ENCODE measurements around the gene PRKG1. TPM values are rescaled to one million over a fixed set of nuclear protein-coding genes. Genes with fewer than 3 reads are reported as not detected.

The PRKG1 gene
- total and polyA plus RNA-seq, 2 of the 4 experiments (the other 2 are of a cell fraction): 3.5 to 18.3 TPM

DNA sequence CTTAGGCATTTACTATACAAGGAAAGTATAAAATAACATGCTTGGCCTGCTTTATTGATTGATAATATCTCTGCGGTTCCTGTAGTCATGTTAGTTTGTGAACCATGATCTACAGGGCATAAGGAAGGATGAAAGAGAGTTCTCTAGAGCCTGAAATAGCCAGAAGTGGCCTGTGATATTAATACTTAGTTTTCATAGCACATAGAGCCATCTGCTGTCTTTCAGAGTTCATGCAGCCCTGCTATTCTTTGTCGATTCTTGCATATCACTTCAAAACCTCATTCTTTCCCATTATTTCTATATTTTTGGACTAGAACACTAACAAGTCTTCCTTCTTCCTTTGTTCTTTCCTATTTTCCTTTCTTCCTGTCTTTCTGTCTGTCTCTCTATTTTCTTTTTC lies 26.4 kb upstream of the PRKG1 start:
- H3K27me3 ChIP-seq (ENCODE audit: control insufficient read depth, insufficient read depth, low read length): no peaks in the 10 kb centered on the region
- no peak overlapping the region for H3K4me3 ChIP-seq (ENCODE audit: insufficient read depth, low read depth, low read length)
- no peak overlapping the region for H3K18ac ChIP-seq (ENCODE audit: low read depth, low read length)
- POLR2A ChIA-PET (ENCODE audit: unreplicated experiment): no interaction called here
- no peak overlapping the region for H2AK9ac ChIP-seq (replicated peaks; ENCODE audit: low read depth, low read length, poor library complexity)
- no peak overlapping the region for H2BK20ac ChIP-seq (ENCODE audit: low read depth, low read length)
- H3K4ac ChIP-seq (ENCODE audit: low read depth, low read length): no peak overlapping the region
- H3K14ac ChIP-seq (replicated peaks; ENCODE audit: low read depth, low read length): no peak overlapping the region
- 60% methylated on average over 1 of the region's 2 CpGs; no CpG with 5 or more reads in 1 of the 2 experiments for WGBS, 2 experiments (ENCODE audit: extremely low coverage in 2 of 2, insufficient read length in 1 of 2)
- H3K23ac ChIP-seq (ENCODE audit: low read depth, low read length): no peak overlapping the region
- no peak overlapping the region for H2AK5ac ChIP-seq (ENCODE audit: low read depth, low read length)
- H4K8ac ChIP-seq (ENCODE audit: low read depth in 2 of 2, low read length in 2 of 2): no peak overlapping the region
- H2AFZ ChIP-seq (replicated peaks; ENCODE audit: low read length, poor library complexity): no peak overlapping the region
- ATAC-seq (ENCODE audit: low read depth) (no peak), DNase-seq (no peak)
- H2BK5ac ChIP-seq (ENCODE audit: low read depth, low read length, poor library complexity, severe bottlenecking): no peak overlapping the region
- TF ChIP-seq MAFK (IDR thresholded peaks at IDR 0.05; ENCODE audit: low read depth, low read length) (no peak), SMC3 (IDR thresholded peaks at IDR 0.05; ENCODE audit: low read depth, low read length) (0 out of 2 replicates have a peak, but pooled peaks have one; percentile 10)
- no peaks in the 10 kb centered on the region for H3K36me3 ChIP-seq (ENCODE audit: control insufficient read depth, insufficient read depth, low read length)
- in situ Hi-C loops (cut with MboI; ENCODE audit: low sequenced_read_pairs) (no loop called here), dilution Hi-C loops (cut with HindIII; ENCODE audit: low sequenced_read_pairs, unreplicated experiment) (no loop called here), intact Hi-C loops (cut with micrococcal nuclease) (no loop called here)
- H4K91ac ChIP-seq (ENCODE audit: insufficient read depth, low read depth, low read length): no peak overlapping the region
- no peaks in the 10 kb centered on the region for H3K9me1 ChIP-seq (ENCODE audit: insufficient read depth, low read length)
- H3K9me3 ChIP-seq (ENCODE audit: control insufficient read depth, insufficient read depth, low read length): no peaks in the 10 kb centered on the region
- no peak overlapping the region for H3K56ac ChIP-seq (ENCODE audit: extremely low read depth, insufficient read depth, low read length)
- no peak overlapping the region for H3K4me2 ChIP-seq (ENCODE audit: low read depth, low read length)
- no peak overlapping the region for H3K27ac ChIP-seq (ENCODE audit: insufficient read depth, low read length)
- H4K20me1 ChIP-seq (ENCODE audit: insufficient read depth, low read length): peaks cover 3% of the 10 kb centered on the region; the same call in 1 of the 2 replicates
- no TSS peak for BruUV-seq (replicated peaks)
- H2BK120ac ChIP-seq (ENCODE audit: low read depth, low read length): no peak overlapping the region
- H2BK15ac ChIP-seq (ENCODE audit: low read depth, low read length): no peak overlapping the region
- peaks cover 14 to 26% of the 10 kb centered on the region in 2 experiments for H3K79me1 ChIP-seq (ENCODE audit: low read depth in 1 of 2, low read length in 2 of 2)
- no peak overlapping the region for H4K5ac ChIP-seq (ENCODE audit: low read depth, low read length)
- CTCF ChIA-PET: no interaction called here
- H3K9ac ChIP-seq (ENCODE audit: low read depth, low read length): no peak overlapping the region
- H3K4me1 ChIP-seq (ENCODE audit: control insufficient read depth, insufficient read depth, low read length): no peaks in the 10 kb centered on the region
